Stimulated activated naive CD4-positive, alpha-beta T cell treated with Interleukin-2 at 50 U/mL for 16 hours (primary cell): ENCODE results near the gene TMEM214.
"Not testable (repeated sequence)": the region's sequence is repeated elsewhere in the genome, so short reads cannot be mapped to it uniquely, and the experiment has no call there.

ENCODE experiments used
- DNase-seq: peaks from one replicate; lab custom pipeline; 2025; lab: John Stamatoyannopoulos, UW

The TMEM214 gene

GRCh38 chr2:27070653-27071276, 38.0 kb downstream of the TMEM214 start:
- DNase-seq: no peak

GRCh38 chr2:27071277-27071989, 38.7 kb downstream of the TMEM214 start, which contains the start of gene OST4:
Gene OST4 (minus strand): TSS chr2:27071654.
- DNase-seq: peak; percentile 88

- no peak for DNase-seq
Measured at GRCh38 chr2:27071990-27072830, 39.4 kb downstream of the TMEM214 start.

- DNase-seq: no peak
Measured at GRCh38 chr2:27072920-27073319, 40.2 kb downstream of the TMEM214 start.

GRCh38 chr2:27073782-27074181, 41.0 kb downstream of the TMEM214 start:
- DNase-seq: no peak

- DNase-seq: peak; percentile 3
Measured at GRCh38 chr2:27074738-27075565, 42.2 kb downstream of the TMEM214 start.

GRCh38 chr2:27075566-27075871, 42.8 kb downstream of the TMEM214 start:
- DNase-seq: not testable (repeated sequence)

GRCh38 chr2:27076323-27076722, 43.6 kb downstream of the TMEM214 start:
- DNase-seq: no peak

- DNase-seq: no peak
Measured at GRCh38 chr2:27077231-27077630, 44.5 kb downstream of the TMEM214 start.

- no peak for DNase-seq
Measured at GRCh38 chr2:27078267-27079194, 45.8 kb downstream of the TMEM214 start, which contains the start of gene EMILIN1. Gene EMILIN1 (plus strand): TSS chr2:27078615. CDS start chr2:27079066, 451 bp downstream.

- no peak for DNase-seq
Measured at GRCh38 chr2:27079233-27080139, 46.7 kb downstream of the TMEM214 start.

GRCh38 chr2:27080140-27080469, 47.3 kb downstream of the TMEM214 start:
- DNase-seq: no peak

- DNase-seq: no peak
Measured at GRCh38 chr2:27080603-27080936, 47.8 kb downstream of the TMEM214 start.

- DNase-seq: no peak
Measured at GRCh38 chr2:27081984-27082772, 49.4 kb downstream of the TMEM214 start.

- no peak for DNase-seq
Measured at GRCh38 chr2:27082773-27083409, 50.1 kb downstream of the TMEM214 start.

GRCh38 chr2:27083410-27084296, 50.9 kb downstream of the TMEM214 start:
- DNase-seq: no peak

GRCh38 chr2:27084297-27085061, 51.7 kb downstream of the TMEM214 start:
- DNase-seq: no peak
